Measurements from ENCODE around the gene FHAD1. TPM values are rescaled to one million over a fixed set of nuclear protein-coding genes. Genes with fewer than 3 reads are reported as not detected.

FHAD1 gene
- polyA plus RNA-seq, 3 donors: 0.67 to 0.69 TPM; not detected in 1

DNA sequence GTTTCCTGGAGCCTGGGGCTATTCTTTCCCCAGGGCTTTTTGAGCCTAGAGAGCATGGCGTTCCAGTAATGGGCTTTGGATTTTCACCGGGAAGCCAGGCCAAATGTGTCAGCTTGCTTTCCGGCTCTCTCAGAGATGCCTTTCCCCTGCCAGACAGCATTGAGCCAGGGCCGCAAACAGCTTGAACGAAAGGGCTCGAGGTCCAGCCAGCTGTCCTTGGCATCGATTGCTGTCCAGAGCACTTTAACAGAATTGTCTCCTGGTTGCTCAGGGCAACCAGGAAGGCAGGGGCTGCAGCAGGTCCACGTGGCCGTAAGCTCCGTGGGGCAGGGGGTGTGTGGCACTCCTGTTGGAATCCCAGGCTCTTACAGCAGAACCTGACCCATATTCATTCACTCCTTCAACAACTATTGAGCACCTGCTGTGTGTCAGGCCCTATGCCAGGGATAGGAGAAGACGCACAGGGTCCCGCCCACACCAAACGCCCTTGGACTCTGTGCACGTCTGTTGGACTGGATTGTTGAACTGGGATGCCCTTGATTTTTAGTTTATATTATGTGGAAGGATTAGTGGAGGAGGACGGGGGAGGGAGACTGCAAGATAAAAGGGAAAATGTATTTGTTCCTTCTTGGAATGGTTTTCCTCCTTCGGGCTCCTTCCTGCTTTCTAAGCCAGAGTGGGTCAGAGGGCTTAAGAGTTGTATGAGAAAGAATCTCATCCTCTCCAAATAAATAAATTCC is 123.9 kb downstream of the FHAD1 start:
- Histone ChIP-seq H3K79me2 (ENCODE audit: insufficient read depth, low read length) (no peaks in the 10 kb centered on the region), H3K27me3 (ENCODE audit: control insufficient read depth in 2 of 2, insufficient read depth in 2 of 2, low read length in 2 of 2) (no peaks in the 10 kb centered on the region), H2AFZ (ENCODE audit: insufficient read depth, low read depth, low read length, poor library complexity, severe bottlenecking) (no peak overlapping the region), H3K4me3 (replicated peaks in 1 of 3; ENCODE audit: low read depth in 2 of 3, low read length in 3 of 3) (no peak overlapping the region), H3K9ac (ENCODE audit: insufficient read depth, low read length, poor library complexity, severe bottlenecking) (no peak overlapping the region), H3K4me1 (ENCODE audit: control insufficient read depth in 1 of 2, insufficient read depth in 2 of 2, low read length in 2 of 2) (no peaks in the 10 kb centered on the region), H4K20me1 (ENCODE audit: insufficient read depth, low read length) (no peaks in the 10 kb centered on the region), H3K9me3 (replicated peaks in 1 of 2; ENCODE audit: control insufficient read depth in 1 of 2, insufficient read depth in 1 of 2, low read length in 2 of 2) (no peaks in the 10 kb centered on the region), H3K36me3 (replicated peaks in 1 of 2; ENCODE audit: control insufficient read depth in 1 of 2, insufficient read depth in 2 of 2, low read length in 2 of 2) (no peaks in the 10 kb centered on the region), H3K4me2 (replicated peaks; ENCODE audit: extremely low read depth, low read length, poor library complexity, severe bottlenecking) (no peak overlapping the region), H3K27ac (ENCODE audit: low read depth in 1 of 2, low read length in 2 of 2) (no peak overlapping the region)
- TF ChIP-seq, protein P1, sequence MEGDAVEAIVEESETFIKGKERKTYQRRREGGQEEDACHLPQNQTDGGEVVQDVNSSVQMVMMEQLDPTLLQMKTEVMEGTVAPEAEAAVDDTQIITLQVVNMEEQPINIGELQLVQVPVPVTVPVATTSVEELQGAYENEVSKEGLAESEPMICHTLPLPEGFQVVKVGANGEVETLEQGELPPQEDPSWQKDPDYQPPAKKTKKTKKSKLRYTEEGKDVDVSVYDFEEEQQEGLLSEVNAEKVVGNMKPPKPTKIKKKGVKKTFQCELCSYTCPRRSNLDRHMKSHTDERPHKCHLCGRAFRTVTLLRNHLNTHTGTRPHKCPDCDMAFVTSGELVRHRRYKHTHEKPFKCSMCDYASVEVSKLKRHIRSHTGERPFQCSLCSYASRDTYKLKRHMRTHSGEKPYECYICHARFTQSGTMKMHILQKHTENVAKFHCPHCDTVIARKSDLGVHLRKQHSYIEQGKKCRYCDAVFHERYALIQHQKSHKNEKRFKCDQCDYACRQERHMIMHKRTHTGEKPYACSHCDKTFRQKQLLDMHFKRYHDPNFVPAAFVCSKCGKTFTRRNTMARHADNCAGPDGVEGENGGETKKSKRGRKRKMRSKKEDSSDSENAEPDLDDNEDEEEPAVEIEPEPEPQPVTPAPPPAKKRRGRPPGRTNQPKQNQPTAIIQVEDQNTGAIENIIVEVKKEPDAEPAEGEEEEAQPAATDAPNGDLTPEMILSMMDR (IDR thresholded peaks at IDR 0.05): no peak
- Mint-ChIP-seq H3K36me3 (no peaks in the 10 kb centered on the region), H3K4me3 (no peak overlapping the region), H3K27me3 (ENCODE audit: low read depth in 3 of 3) (peaks cover 2 to 9% (median 9%) of the 10 kb centered on the region in 3 donors), H3K9me3 (no peaks in the 10 kb centered on the region), H3K27ac (peak overlapping the region in 1 of 7 donors; percentile 8), H3K4me1 (peaks cover 2% of the 10 kb centered on the region)
- DNase-seq: no peak
- 97% methylated on average over 14 of the region's 16 CpGs for WGBS (ENCODE audit: insufficient coverage)
- intact Hi-C loops (cut with micrococcal nuclease): no loop called here

DNA sequence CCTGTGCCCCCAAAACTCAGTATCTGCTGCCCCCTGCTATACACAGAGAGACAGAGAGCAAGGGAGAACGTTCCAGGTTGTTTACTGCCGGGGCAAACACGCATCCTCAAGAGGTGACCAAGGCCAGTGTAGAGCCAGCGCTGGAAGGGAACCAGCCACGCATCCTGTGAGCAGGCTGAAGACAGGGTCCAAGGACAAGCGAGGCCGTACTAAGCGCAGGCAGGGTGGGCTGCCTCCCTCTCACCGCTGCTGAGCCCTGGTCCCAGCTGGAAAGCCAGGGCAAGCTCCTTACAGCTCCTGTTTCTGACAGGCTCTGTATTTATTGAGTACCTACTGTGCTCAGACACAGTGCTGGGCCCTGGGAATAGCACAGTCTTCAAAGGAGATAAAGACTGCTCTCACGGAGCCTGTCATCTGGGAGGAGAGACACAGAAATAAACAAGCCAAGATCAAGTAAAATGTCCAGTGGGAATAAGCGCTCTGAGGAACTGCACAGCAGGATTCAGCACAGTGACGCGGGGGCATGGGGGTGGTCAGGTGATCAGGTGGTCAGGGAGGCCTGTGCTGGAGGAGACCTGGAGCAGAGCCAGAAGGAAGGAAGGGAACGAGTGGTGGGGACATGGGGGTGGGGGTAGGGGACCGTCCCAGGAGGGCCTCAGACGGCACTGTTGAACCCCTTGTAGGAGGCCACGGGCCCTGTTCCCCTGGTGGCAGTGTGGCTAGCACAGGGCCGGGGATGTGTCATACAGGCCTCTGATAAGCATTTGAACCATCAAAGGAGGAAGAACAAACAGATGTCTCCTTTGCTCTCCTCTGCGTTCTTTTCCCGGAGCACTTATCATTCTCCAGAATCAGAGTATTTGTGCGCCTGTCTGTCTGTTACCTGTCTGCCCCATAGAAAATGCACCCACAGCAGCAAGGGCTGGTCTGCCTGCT is 124.9 kb downstream of the FHAD1 start:
- H3K79me2 ChIP-seq (ENCODE audit: insufficient read depth, low read length): no peaks in the 10 kb centered on the region
- Mint-ChIP-seq H3K27ac (no peak overlapping the region), H3K4me3 (no peak overlapping the region), H3K36me3 (no peaks in the 10 kb centered on the region), H3K4me1 (peaks cover 2% of the 10 kb centered on the region), H3K9me3 (no peaks in the 10 kb centered on the region), H3K27me3 (ENCODE audit: low read depth in 3 of 3) (peaks cover 6 to 9% (median 6%) of the 10 kb centered on the region in 3 donors)
- no peak overlapping the region for H3K4me2 ChIP-seq (replicated peaks; ENCODE audit: extremely low read depth, low read length, poor library complexity, severe bottlenecking)
- no peak for DNase-seq
- H3K27me3 ChIP-seq (ENCODE audit: control insufficient read depth in 2 of 2, insufficient read depth in 2 of 2, low read length in 2 of 2): no peaks in the 10 kb centered on the region
- no peak overlapping the region for H3K27ac ChIP-seq (ENCODE audit: low read depth in 1 of 2, low read length in 2 of 2)
- H3K4me1 ChIP-seq (ENCODE audit: control insufficient read depth in 1 of 2, insufficient read depth in 2 of 2, low read length in 2 of 2): no peaks in the 10 kb centered on the region
- WGBS (ENCODE audit: insufficient coverage): 56% methylated on average over 21 of the region's 21 CpGs
- H3K36me3 ChIP-seq (replicated peaks in 1 of 2; ENCODE audit: control insufficient read depth in 1 of 2, insufficient read depth in 2 of 2, low read length in 2 of 2): no peaks in the 10 kb centered on the region
- no peaks in the 10 kb centered on the region for H3K9me3 ChIP-seq (replicated peaks in 1 of 2; ENCODE audit: control insufficient read depth in 1 of 2, insufficient read depth in 1 of 2, low read length in 2 of 2)
- H3K4me3 ChIP-seq (replicated peaks in 1 of 3; ENCODE audit: low read depth in 2 of 3, low read length in 3 of 3): no peak overlapping the region
- intact Hi-C loops (cut with micrococcal nuclease): no loop called here
- TF ChIP-seq, protein P1 (IDR thresholded peaks at IDR 0.05): no peak
- no peak overlapping the region for H2AFZ ChIP-seq (ENCODE audit: insufficient read depth, low read depth, low read length, poor library complexity, severe bottlenecking)
- H4K20me1 ChIP-seq (ENCODE audit: insufficient read depth, low read length): no peaks in the 10 kb centered on the region
- H3K9ac ChIP-seq (ENCODE audit: insufficient read depth, low read length, poor library complexity, severe bottlenecking): no peak overlapping the region
